GM12878 (cell line): ENCODE data around the gene DNHD1. TPM values are rescaled to one million over a fixed set of nuclear protein-coding genes. Genes with fewer than 3 reads are reported as not detected.

Source experiments
- ATAC-seq: fragments of 200-7000 bp; cut with Tn5 transposase; 3 replicates; pipeline ENCODE4 v1.9.1; 2020; ENCODE audit warnings: mild to moderate bottlenecking, moderate library complexity
- BruUV-seq: library from RNA; stranded (reverse); fragments of 400-500 nt; replicated peaks from 2 replicates; lab custom pipeline; 2021; lab: Mats Ljungman, UMichigan
- CTCF ChIA-PET: fragments of 300-600 bp; sonication (Branson Sonifier 250); formaldehyde crosslinking; extraction: SDS; loops from one replicate; lab custom pipeline; 2021; ENCODE audit warnings: inconsistent platforms; lab: Yijun Ruan, JAX
- POLR2A ChIA-PET: fragments of 350-600 bp; formaldehyde crosslinking; extraction: SDS; loops from one replicate; lab custom pipeline; 2021; ENCODE audit warnings: inconsistent platforms; lab: Charles Lee
- RAD21 ChIA-PET: fragments of 300-600 bp; sonication (Branson Sonifier 250); formaldehyde crosslinking; loops from one replicate; lab custom pipeline; 2023; ENCODE audit warnings: antibody characterized with exemption; ENCODE audit not compliant: unreplicated experiment; lab: Charles Lee
- SMC1A ChIA-PET: fragments of 300-600 bp; sonication (Branson Sonifier 250); formaldehyde crosslinking; loops from one replicate; lab custom pipeline; 2023; ENCODE audit not compliant: unreplicated experiment, uncharacterized antibody; lab: Charles Lee
- DNase-seq: peaks from one replicate; pipeline ENCODE4 v3.0.0-alpha.2; 2011; ENCODE audit warnings: low read depth, low spot score
- FAIRE-seq: peaks from 3 replicates; lab custom pipeline; 2011; peaks lifted over from hg19 to GRCh38; lab: Jason Lieb, UNC
- H2AFZ ChIP-seq: 2 replicates; pipeline ENCODE4 v1.6.0; 2011; ENCODE audit warnings: low read depth, low read length, control low read depth; ENCODE audit not compliant: control insufficient read depth
- H3K27ac ChIP-seq: 2 replicates; pipeline ENCODE4 v1.5.1; 2011; ENCODE audit warnings: control low read depth; ENCODE audit not compliant: control insufficient read depth, insufficient read depth
- H3K27me3 ChIP-seq, 2 experiments: replicated peaks in 1 of 2; 2 replicates each; pipeline versions ENCODE4 v1.6.0 to v1.6.1; 2011; ENCODE audit warnings: low read length in 1 of 2; ENCODE audit not compliant: control insufficient read depth in 2 of 2, insufficient read depth in 2 of 2
- H3K36me3 ChIP-seq, 2 experiments: 2 replicates each; pipeline ENCODE4 v1.5.1; 2011; ENCODE audit warnings: low read length in 1 of 2; ENCODE audit not compliant: control insufficient read depth in 2 of 2, insufficient read depth in 2 of 2
- H3K4me1 ChIP-seq: 2 replicates; pipeline ENCODE4 v1.6.1; 2011; ENCODE audit warnings: mild to moderate bottlenecking, low read length, moderate library complexity, mixed read lengths; ENCODE audit not compliant: control insufficient read depth, insufficient read depth
- H3K4me2 ChIP-seq: 2 replicates; pipeline ENCODE4 v1.6.0; 2011; ENCODE audit warnings: control low read depth; ENCODE audit not compliant: control insufficient read depth, insufficient read depth
- H3K4me3 ChIP-seq: fragments of 200-600 bp; sonication (generic); 2 replicates; pipeline ENCODE4 v1.5.1; 2016
- H3K79me2 ChIP-seq: 2 replicates; pipeline ENCODE4 v1.6.0; 2011; ENCODE audit warnings: low read length; ENCODE audit not compliant: control insufficient read depth, insufficient read depth
- H3K9ac ChIP-seq: 2 replicates; pipeline ENCODE4 v1.8.0; 2011; ENCODE audit warnings: low read length, control low read depth, mixed read lengths; ENCODE audit not compliant: control insufficient read depth, insufficient read depth
- H3K9me3 ChIP-seq: replicated peaks from 3 replicates; pipeline ENCODE4 v1.5.1; 2011; ENCODE audit warnings: mild to moderate bottlenecking, low read length; ENCODE audit not compliant: control insufficient read depth, insufficient read depth
- H4K20me1 ChIP-seq: 2 replicates; pipeline ENCODE4 v1.6.0; 2011; ENCODE audit not compliant: control insufficient read depth, insufficient read depth
- POLR2A ChIP-seq: IDR thresholded peaks from 2 replicates; pipeline ENCODE4 v1.6.1; 2011; ENCODE audit warnings: low read depth, mild to moderate bottlenecking, low read length
- TCF12 ChIP-seq: IDR thresholded peaks from 2 replicates; pipeline ENCODE4 v1.6.1; 2011; ENCODE audit warnings: low read depth, mild to moderate bottlenecking, low read length
- WRNIP1 ChIP-seq: IDR thresholded peaks from 2 replicates; pipeline ENCODE4 v1.6.1; 2011; ENCODE audit warnings: low read depth, low read length, improper control_type of control experiment, borderline replicate concordance
- WGBS: methylation state at CpG from one replicate; pipeline ENCODE4 v1.1.6; 2016; ENCODE audit warnings: low lambda C conversion rate; ENCODE audit not compliant: insufficient replicate concordance, insufficient coverage; ENCODE audit errors: missing lambda C conversion rate; 5-methylcytosine and 5-hydroxymethylcytosine counted together
- in situ Hi-C: fragments of 300-500 bp; cut with MboI; formaldehyde crosslinking; loops from 9 replicates; pipeline ENCODE4 v1.14.3; 2018; ENCODE audit warnings: mixed read lengths
- intact Hi-C: fragments of 100-400 bp; cut with micrococcal nuclease; formaldehyde crosslinking; loops from one replicate; pipeline ENCODE4 v1.14.2; 2022; ENCODE audit not compliant: unreplicated experiment
- polyA plus RNA-seq, 11 experiments: library from polyadenylated mRNA; depleted of rRNA in 4 of 11; unstranded in 6 of 11; stranded (reverse) in 5 of 11; fragments of >200 nt; fragmentation: Nextera tagmentation in 4 of 11; fragmentation: Illumina TruSeq in 1 of 11; extraction: Ambion mirVana in 4 of 11; extraction: Trizol in 1 of 11; gene quantifications; 1 replicate in 1 of 11; 2 replicates in 10 of 11; pipeline versions ENCODE4 v1.2.1 to v1.2.3, GENCODE V29; 2011 to 2016; ENCODE audit warnings: inconsistent platforms in 2 of 11, missing spikeins in 2 of 11, low read depth in 1 of 11
- total RNA-seq, 4 experiments: library from RNA; depleted of rRNA in 3 of 4; stranded (reverse); fragments of >200 nt in 3 of 4; fragmentation: Illumina TruSeq in 1 of 4; extraction: Trizol in 1 of 4; gene quantifications; 2 replicates each; pipeline versions ENCODE4 v1.2.1 to v1.2.3, GENCODE V29; 2013 to 2021
- TF ChIP-seq, protein P1 (sequence below): fragments of 450-650 bp; IDR thresholded peaks from 2 replicates; pipeline ENCODE4 v1.6.1; 2017; ENCODE audit warnings: mild to moderate bottlenecking, moderate library complexity

Gene DNHD1
- total and polyA plus RNA-seq, 10 of the 15 experiments (the other 5 are each of a cell fraction or from before 2014, with no cell fraction given) = 0.99 to 16.9 (median 8.6) TPM

DNA sequence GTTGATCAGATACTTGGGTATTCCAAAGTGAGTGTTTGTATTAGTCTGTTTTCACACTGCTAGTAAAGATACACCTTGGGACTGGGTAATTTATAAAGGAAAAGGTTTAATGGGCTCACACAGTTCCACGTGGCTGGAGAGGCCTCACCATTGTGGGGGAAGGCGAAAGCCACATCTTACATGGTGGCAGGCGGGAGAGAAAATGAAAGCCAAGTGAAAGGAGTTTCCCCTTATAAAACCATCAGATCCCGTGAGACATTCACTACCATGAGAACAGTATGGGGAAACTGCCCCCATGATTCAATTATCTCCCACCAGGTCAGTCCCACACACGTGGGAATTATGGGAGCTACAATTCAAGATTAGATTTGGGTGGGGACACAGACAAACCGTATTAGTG is 8.7 kb upstream of the DNHD1 start (continued):
- TF ChIP-seq, protein P1, sequence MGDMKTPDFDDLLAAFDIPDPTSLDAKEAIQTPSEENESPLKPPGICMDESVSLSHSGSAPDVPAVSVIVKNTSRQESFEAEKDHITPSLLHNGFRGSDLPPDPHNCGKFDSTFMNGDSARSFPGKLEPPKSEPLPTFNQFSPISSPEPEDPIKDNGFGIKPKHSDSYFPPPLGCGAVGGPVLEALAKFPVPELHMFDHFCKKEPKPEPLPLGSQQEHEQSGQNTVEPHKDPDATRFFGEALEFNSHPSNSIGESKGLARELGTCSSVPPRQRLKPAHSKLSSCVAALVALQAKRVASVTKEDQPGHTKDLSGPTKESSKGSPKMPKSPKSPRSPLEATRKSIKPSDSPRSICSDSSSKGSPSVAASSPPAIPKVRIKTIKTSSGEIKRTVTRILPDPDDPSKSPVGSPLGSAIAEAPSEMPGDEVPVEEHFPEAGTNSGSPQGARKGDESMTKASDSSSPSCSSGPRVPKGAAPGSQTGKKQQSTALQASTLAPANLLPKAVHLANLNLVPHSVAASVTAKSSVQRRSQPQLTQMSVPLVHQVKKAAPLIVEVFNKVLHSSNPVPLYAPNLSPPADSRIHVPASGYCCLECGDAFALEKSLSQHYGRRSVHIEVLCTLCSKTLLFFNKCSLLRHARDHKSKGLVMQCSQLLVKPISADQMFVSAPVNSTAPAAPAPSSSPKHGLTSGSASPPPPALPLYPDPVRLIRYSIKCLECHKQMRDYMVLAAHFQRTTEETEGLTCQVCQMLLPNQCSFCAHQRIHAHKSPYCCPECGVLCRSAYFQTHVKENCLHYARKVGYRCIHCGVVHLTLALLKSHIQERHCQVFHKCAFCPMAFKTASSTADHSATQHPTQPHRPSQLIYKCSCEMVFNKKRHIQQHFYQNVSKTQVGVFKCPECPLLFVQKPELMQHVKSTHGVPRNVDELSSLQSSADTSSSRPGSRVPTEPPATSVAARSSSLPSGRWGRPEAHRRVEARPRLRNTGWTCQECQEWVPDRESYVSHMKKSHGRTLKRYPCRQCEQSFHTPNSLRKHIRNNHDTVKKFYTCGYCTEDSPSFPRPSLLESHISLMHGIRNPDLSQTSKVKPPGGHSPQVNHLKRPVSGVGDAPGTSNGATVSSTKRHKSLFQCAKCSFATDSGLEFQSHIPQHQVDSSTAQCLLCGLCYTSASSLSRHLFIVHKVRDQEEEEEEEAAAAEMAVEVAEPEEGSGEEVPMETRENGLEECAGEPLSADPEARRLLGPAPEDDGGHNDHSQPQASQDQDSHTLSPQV = no peak
- TF ChIP-seq TCF12 = no peak

DNA sequence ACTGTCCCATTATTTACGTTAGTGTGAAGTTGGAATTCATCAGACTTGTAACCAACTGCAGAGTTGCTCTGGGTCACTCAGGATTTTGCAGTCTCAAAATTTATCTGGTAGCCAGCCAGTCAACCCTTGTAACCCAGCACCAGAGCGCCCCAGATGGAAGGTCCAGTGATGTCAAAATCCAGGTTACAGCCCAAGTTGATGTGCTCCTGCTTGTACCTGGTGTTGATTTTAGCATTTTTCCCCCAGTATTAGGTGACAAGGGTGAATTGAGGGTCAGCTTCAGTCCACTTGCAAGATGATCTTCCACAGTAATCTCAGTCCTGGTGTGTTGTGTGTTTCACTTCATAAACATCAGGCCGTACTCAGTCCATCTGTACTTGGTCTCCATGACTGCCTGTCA is 8.3 kb upstream of the DNHD1 start:
- no peaks in the 10 kb centered on the region; the same call in 1 of the 2 replicates for H3K79me2 ChIP-seq
- H3K27me3 ChIP-seq = no peaks in the 10 kb centered on the region
- intact Hi-C loops = loop anchor here (10.0 kb wide), 2 partner anchors 254 to 1036 kb away; partner anchors contain the start of genes CNGA4 and FHIP1B
- CTCF ChIA-PET = interaction anchor here (1.8 to 10.7 kb wide), 3 partner anchors 17 to 110 kb away, joined by 5 to 119 read pairs (median 6); no protein-coding TSS in a partner anchor
- 96% methylated on average over 3 of the region's 3 CpGs for WGBS
- no peak overlapping the region for H3K4me3 ChIP-seq
- in situ Hi-C loops = no loop called here
- DNase-seq = no peak
- H3K4me1 ChIP-seq = peaks cover 5% of the 10 kb centered on the region; the same call in 1 of the 2 replicates
- RAD21 ChIA-PET = interaction anchor here (1.6 kb wide), 1 partner anchor 110 kb away, joined by 3 read pairs; no protein-coding TSS in a partner anchor
- no peak overlapping the region for H3K27ac ChIP-seq
- POLR2A ChIA-PET = interaction anchor here (1.7 kb wide), 1 partner anchor 13 kb away, joined by 4 read pairs; no protein-coding TSS in a partner anchor
- no peak overlapping the region for H3K9ac ChIP-seq
- no peak overlapping the region for H2AFZ ChIP-seq
- 0 out of 2 replicates have a peak, but pooled peaks have one; percentile 16 for TF ChIP-seq POLR2A
- no peak for TF ChIP-seq WRNIP1
- TF ChIP-seq, all 136 proteins: peak for 1
- Histone ChIP-seq H3K36me3 (peaks cover 0 to 19% of the 10 kb centered on the region in 2 experiments; a peak in 2 of 4 replicates), H4K20me1 (no peaks in the 10 kb centered on the region), H3K9me3 (no peaks in the 10 kb centered on the region), H3K4me2 (no peak overlapping the region)
- FAIRE-seq (no peak), ATAC-seq (no peak)
- no TSS peak for BruUV-seq
- SMC1A ChIA-PET = interaction anchor here (1.4 to 3.1 kb wide), 4 partner anchors 12 to 110 kb away, joined by 4 to 12 read pairs (median 4); no protein-coding TSS in a partner anchor
